K562 (cell line): ENCODE results near the gene RBM4B. TPM values are rescaled to one million over a fixed set of nuclear protein-coding genes. Genes with fewer than 3 reads are reported as not detected.

ENCODE experiments used
- CC2D1A ChIP-seq: fragments of 450-650 bp; IDR thresholded peaks from 2 replicates; pipeline ENCODE4 v1.6.1; 2017; ENCODE audit warnings: mild to moderate bottlenecking
- HDAC2 ChIP-seq: fragments of 450-650 bp; IDR thresholded peaks from 2 replicates; pipeline ENCODE4 v1.6.1; 2016; ENCODE audit warnings: mild to moderate bottlenecking
- HMBOX1 ChIP-seq: sonication (generic); IDR thresholded peaks from 2 replicates; pipeline ENCODE4 v1.6.1; 2016
- LCOR ChIP-seq: sonication (generic); formaldehyde crosslinking; IDR thresholded peaks from 2 replicates; pipeline ENCODE4 v1.8.0; 2022; ENCODE audit warnings: mild to moderate bottlenecking, missing genetic modification reagents
- RAD21 ChIP-seq, 2 experiments: fragments of 250-450 bp in 1 of 2; fragments of 450-650 bp in 1 of 2; sonication (Bioruptor Pico) in 1 of 2; formaldehyde crosslinking in 1 of 2; IDR thresholded peaks in 1 of 2; conservative IDR thresholded peaks in 1 of 2; 2 replicates each; pipeline versions ENCODE4 v1.4.0 to v1.8.0; 2020 to 2022; ENCODE audit warnings: mild to moderate bottlenecking in 2 of 2, moderate library complexity in 1 of 2
- RREB1 ChIP-seq: fragments of 250-450 bp; sonication (Bioruptor Pico); IDR thresholded peaks from 2 replicates; pipeline ENCODE4 v1.4.0; 2020
- SLC30A9 ChIP-seq: fragments of 250-450 bp; sonication (Bioruptor Pico); IDR thresholded peaks from 2 replicates; pipeline ENCODE4 v1.8.0; 2022; ENCODE audit warnings: mild to moderate bottlenecking, moderate library complexity
- SRSF7 ChIP-seq: fragments of 200-400 bp; formaldehyde crosslinking; optimal IDR thresholded peaks from 2 replicates; pipeline ENCODE3; 2017; ENCODE audit warnings: mild to moderate bottlenecking, low read depth, low read length
- THAP12 ChIP-seq: fragments of 250-450 bp; sonication (Bioruptor Pico); IDR thresholded peaks from 2 replicates; pipeline ENCODE4 v1.9.0; 2021; ENCODE audit warnings: mild to moderate bottlenecking, inconsistent platforms
- ZFP1 ChIP-seq: fragments of 450-650 bp; formaldehyde crosslinking; IDR thresholded peaks from 2 replicates; pipeline ENCODE4 v1.4.0; 2020; ENCODE audit warnings: mild to moderate bottlenecking, mixed read lengths
- ZNF507 ChIP-seq: conservative IDR thresholded peaks from 2 replicates; pipeline ENCODE4 v1.6.1; 2017; ENCODE audit warnings: missing genetic modification characterization, missing compliant biosample characterization
- ZNF695 ChIP-seq: fragments of 450-650 bp; formaldehyde crosslinking; IDR thresholded peaks from 2 replicates; pipeline ENCODE4 v1.4.0; 2020; ENCODE audit warnings: mild to moderate bottlenecking, moderate library complexity
- polyA plus RNA-seq, 8 experiments: library from polyadenylated mRNA; depleted of rRNA in 4 of 8; stranded (reverse) in 5 of 8; unstranded in 3 of 8; fragments of >200 nt; fragmentation: Nextera tagmentation in 2 of 8; fragmentation: Illumina TruSeq in 1 of 8; extraction: Ambion mirVana in 2 of 8; extraction: Trizol in 1 of 8; gene quantifications; 2 replicates each; pipeline versions ENCODE4 v1.2.1 to v1.2.3, GENCODE V29; 2011 to 2014; ENCODE audit warnings: inconsistent platforms in 1 of 8, missing spikeins in 1 of 8
- total RNA-seq, 7 experiments: library from RNA; depleted of rRNA in 6 of 7; stranded (reverse); fragments of >200 nt in 6 of 7; fragmentation: Illumina TruSeq in 2 of 7; extraction: Trizol in 2 of 7; gene quantifications; 2 replicates each; pipeline versions ENCODE4 v1.2.1 to v1.2.3, GENCODE V29; 2011 to 2021; ENCODE audit warnings: low replicate concordance in 1 of 7
- TF ChIP-seq, protein P1 (sequence below): IDR thresholded peaks from 2 replicates; pipeline ENCODE4 v1.6.1; 2016; ENCODE audit warnings: missing genetic modification characterization, missing compliant biosample characterization

Gene RBM4B
- total and polyA plus RNA-seq, 9 of the 15 experiments (the other 6 are each of a cell fraction or from before 2014, with no cell fraction given) = 14.6 to 39.9 (median 23.3) TPM

GRCh38 chr11:66701432-66702240 is 23.9 kb upstream of the RBM4B start (continued):
- TF ChIP-seq THAP12 (no peak), ZNF507 (tag) (no peak), ZNF695 (CRISPR knock-in tag) (no peak), SLC30A9 (CRISPR knock-in tag) (no peak), RREB1 (CRISPR knock-in tag) (0 out of 2 replicates have a peak, but pooled peaks have one; percentile 74), HDAC2 (peak; percentile 95), LCOR (CRISPR knock-in tag) (peak; percentile 98), RAD21 (CRISPR knock-in tag; conservative IDR thresholded peaks at IDR 0.05 in 1 of 2, IDR thresholded peaks at IDR 0.05 in 1 of 2) (peak; percentile 12 to 40; a peak in 1 of 4 replicates), ZFP1 (CRISPR knock-in tag) (no peak), HMBOX1 (peak; percentile 82), SRSF7 (no peak), CC2D1A (peak; percentile 81)
- TF ChIP-seq, protein P1, sequence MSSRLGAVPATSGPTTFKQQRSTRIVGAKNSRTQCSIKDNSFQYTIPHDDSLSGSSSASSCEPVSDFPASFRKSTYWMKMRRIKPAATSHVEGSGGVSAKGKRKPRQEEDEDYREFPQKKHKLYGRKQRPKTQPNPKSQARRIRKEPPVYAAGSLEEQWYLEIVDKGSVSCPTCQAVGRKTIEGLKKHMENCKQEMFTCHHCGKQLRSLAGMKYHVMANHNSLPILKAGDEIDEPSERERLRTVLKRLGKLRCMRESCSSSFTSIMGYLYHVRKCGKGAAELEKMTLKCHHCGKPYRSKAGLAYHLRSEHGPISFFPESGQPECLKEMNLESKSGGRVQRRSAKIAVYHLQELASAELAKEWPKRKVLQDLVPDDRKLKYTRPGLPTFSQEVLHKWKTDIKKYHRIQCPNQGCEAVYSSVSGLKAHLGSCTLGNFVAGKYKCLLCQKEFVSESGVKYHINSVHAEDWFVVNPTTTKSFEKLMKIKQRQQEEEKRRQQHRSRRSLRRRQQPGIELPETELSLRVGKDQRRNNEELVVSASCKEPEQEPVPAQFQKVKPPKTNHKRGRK = no peak
